Measurements from ENCODE around the gene DUOXA2.
"Not testable (repeated sequence)": the region's sequence is repeated elsewhere in the genome, so short reads cannot be mapped to it uniquely, and the experiment has no call there.

Gene DUOXA2

DNA sequence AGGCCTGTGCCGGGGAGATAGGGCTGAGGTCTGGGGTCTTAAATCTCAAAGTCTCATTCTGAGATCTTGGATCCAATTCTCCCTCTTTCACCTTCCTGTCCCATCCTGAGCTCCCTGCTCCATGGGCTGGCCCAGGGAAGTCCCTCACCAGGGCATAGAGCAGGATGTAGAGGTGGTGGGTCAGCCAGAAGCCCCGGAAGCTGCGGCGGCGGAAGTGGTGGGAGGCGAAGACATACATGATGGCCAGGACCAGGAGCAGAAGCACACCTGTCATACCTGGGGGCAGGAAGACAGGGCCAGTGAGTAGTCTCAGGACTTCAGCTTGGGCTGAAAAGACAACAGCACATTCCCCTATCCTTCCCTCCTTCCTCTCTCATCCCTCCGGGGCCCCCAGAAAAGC, 16.7 kb upstream of the DUOXA2 start:
- DNase-seq, result no peak

DNA sequence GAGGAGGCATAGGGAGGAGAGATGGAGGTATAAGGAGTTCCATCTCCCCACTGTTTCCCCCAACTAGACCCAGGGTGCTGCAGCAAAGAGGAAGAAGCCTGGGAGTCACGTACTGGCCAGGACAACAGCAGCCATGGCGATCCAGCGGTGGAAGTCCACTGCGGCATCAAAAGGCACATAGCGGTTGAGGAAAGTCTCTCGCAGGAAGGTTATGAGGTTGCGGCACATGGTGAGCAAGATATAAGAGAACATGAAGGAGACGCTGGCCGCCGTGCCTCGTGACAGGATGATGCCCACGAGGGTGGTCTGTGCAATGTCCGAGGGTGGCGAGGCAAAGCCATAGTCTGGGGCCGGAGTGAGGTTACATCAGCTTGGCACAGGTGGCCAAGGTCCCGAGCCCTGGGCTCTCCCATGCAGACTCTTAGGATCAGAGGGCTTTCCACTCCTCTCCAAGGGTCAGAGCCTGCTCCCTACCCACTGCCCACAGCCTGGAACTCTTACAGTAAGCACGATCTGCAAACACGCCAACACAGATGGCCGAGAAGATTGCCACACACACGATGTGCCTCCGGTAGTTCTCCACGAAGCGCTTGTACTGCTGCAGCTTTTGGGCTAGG, 14.5 kb upstream of the DUOXA2 start:
- DNase-seq, result no peak

- DNase-seq, result no peak
Measured at GRCh38 chr15:45100884-45101625, 13.1 kb upstream of the DUOXA2 start.

DNA sequence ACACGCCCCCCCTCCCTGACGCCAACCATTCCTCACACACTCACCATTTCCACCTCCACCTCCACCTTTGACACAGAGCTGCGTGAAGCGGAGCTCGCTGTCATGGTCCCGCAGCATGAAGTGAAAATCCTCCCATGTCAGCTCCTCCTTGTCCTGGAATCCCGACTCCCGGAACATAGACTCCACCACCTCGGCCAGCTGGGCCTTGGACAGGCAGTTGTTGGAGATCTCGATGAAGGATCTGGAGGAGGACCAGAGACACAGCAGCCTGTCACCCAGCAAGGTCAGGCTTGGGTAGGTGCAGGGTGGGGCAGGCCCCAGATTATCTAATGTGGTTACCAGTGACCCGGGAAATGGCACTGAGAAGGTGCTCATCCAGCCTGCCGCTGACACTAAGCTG, 12.4 kb upstream of the DUOXA2 start:
- DNase-seq, result no peak

GRCh38 chr15:45102226-45102625, 11.9 kb upstream of the DUOXA2 start:
- no peak for DNase-seq

- not testable (repeated sequence) for DNase-seq
Measured at GRCh38 chr15:45104170-45104569, 10.0 kb upstream of the DUOXA2 start.

- DNase-seq, result no peak
Measured at GRCh38 chr15:45105586-45105985, 8.5 kb upstream of the DUOXA2 start.

DNA sequence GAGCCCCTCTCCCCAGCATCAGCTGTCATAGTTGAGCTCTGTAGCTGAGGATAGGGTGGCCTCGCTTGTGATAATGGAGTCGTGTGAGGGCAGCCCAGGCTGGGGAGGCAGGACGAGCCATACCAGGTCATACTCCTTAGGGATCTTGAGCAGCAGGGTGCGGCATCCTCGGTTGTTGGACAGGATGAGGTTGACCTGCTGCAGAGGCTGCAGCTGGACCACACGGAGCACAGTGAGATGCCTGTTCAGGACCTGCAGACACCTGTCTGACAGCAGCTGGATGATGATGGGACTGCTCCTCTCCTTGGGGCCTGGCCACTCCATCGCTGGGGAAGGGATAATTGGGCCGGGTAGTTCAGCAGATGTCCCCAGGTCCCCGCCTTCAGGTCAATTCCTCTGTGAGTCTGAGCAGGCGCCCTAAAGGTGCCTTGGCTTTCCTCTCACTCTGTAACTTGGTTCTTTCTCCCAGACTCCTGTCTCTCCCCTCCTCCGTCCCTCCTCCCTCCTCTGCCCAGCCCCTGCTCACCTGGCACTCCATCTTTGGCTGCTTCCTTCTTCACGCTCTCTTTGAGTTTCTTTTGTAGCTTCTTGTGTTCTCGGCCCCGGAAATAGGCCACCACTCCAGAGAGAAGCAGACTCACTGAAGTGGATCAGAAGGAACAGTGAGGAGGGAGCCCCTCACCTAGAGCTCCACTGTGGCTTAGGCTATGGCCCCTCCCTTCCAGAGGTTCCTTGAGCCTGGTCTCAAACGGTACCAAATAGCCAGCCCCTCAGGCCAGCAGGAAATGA, 7.9 kb upstream of the DUOXA2 start:
- DNase-seq, result no peak

- no peak for DNase-seq
Measured at GRCh38 chr15:45107941-45108630, 6.0 kb upstream of the DUOXA2 start.

DNA sequence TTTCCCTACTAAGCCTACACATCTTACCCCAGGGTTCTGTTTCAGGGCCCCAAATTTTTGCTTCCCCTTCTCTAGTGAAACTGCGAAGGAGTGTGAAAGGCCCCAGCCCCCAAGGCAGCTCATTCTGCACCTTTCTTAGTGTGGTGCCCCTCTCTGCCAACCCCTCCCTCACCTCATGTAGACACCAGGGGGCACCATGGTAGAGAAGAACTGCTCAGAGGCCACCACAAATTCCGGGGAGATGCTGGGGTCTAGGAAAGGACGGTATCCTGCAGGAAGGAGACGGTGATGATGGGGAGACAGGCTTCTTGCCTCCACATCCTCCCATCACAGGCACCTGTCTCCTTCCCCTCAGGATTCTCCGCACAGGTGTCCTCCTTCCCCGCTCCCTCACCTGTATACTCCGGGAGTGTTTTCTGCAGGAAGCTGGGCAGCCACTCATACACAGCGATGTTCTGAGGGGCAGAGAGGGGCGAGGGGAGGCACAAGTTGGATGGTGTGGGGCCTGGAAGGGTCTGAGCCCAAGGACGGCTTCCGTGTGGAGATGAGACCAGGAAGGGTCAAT, 3.8 kb upstream of the DUOXA2 start:
- no peak for DNase-seq

GRCh38 chr15:45111390-45112142, 2.6 kb upstream of the DUOXA2 start:
- DNase-seq, result no peak

GRCh38 chr15:45112143-45112590, 2.0 kb upstream of the DUOXA2 start:
- no peak for DNase-seq

GRCh38 chr15:45112591-45113379, 1.3 kb upstream of the DUOXA2 start:
- DNase-seq, result no peak

DNA sequence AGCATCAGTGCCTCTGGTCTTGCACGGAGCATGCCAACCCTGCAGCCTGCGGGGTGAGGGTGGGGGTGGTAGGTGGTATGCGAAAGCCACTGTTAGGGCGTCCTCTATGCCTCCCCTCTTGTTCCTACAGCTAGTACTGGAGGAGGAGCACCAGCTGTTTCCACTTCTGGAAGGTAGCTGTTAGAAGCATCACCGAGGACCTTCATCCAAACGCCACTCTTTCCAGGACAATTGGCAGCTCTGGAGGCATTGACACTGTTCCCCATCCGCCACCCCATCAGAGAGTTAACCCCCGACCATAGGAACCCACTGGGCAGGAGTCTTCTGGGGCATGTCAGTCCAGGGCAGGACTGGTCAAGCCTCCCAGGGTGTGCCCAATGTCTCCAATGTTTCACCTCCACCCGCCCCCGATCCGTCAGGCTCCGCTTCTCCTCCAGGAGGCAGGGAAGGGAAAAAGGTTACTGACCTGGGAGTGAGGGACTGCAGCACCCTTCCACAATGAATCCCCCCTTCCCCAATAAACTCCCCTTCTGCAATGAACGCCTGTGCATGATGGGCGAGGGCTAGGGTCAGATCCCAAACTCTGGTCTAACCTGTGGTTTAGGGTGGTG, 641 bp upstream of the DUOXA2 start:
- no peak for DNase-seq

DNA sequence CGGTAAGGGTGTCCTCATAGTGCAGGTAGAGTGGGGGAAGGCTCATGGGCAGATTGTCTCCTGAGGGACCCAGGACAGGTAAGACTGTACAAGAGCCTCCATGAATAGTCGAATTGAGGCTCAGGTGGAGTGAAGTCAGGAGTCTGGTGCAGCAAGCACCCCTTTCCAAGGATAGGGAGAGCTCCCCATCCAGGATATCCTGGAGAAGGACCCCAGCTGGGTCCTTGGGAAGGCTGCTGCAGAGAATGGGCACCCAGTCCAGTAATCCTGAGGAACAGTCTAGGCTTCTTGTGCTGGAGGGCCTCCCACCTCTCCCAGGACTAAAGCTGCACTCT, 592 bp downstream of the DUOXA2 start:
- no peak for DNase-seq

- no peak for DNase-seq
Measured at GRCh38 chr15:45115312-45115820, 1.2 kb downstream of the DUOXA2 start.

- no peak for DNase-seq
Measured at GRCh38 chr15:45116006-45116481, 1.9 kb downstream of the DUOXA2 start.

- DNase-seq, result no peak
Measured at GRCh38 chr15:45116482-45117307, 2.6 kb downstream of the DUOXA2 start.

DNA sequence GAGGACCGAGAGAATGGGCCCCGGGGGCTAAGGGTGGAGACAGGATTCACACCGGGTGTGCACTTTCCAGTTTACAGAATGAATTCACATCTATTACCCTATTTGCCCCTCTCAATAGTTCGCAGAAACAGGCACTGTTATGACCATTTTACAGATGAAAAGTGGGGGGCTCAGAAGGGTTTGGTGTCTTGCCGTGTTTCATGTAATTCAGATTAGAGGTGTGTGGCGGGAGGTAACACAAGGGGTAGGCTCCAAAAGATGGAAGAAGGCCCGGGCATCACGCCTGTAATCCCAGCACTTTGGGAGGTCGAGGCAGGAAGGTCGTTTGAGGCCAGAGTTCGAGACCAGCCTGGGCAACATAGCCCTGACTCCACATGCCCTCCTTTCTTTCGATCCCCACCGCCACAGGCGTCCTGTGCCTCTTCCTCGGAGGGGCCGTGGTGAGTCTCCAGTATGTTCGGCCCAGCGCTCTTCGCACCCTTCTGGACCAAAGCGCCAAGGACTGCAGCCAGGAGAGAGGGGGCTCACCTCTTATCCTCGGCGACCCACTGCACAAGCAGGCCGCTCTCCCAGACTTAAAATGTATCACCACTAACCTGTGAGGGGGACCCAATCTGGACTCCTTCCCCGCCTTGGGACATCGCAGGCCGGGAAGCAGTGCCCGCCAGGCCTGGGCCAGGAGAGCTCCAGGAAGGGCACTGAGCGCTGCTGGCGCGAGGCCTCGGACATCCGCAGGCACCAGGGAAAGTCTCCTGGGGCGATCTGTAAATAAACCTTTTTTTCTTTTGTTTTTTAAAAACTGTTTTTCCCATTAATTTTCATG, 3.4 kb downstream of the DUOXA2 start:
- DNase-seq, result no peak
